Dendritic cell treated with granulocyte-macrophage colony-stimulating factor and Interleukin-4, amounts not matched to agents 40 ng/mL and 50 ng/mL, for 4 days (primary cell): ENCODE measurements around the gene KANSL2.
"Not testable (repeated sequence)": the region's sequence is repeated elsewhere in the genome, so short reads cannot be mapped to it uniquely, and the experiment has no call there.

ENCODE experiments used
- H3K27ac Mint-ChIP-seq: one replicate; pipeline ENCODE4 v1.8.0; 2022; ENCODE audit warnings: mild to moderate bottlenecking, mixed read lengths
- H3K27me3 Mint-ChIP-seq: one replicate; pipeline ENCODE4 v1.8.0; 2022; ENCODE audit warnings: mild to moderate bottlenecking, mixed read lengths
- H3K36me3 Mint-ChIP-seq: one replicate; pipeline ENCODE4 v1.8.0; 2022; ENCODE audit warnings: low read depth, mixed read lengths
- H3K4me1 Mint-ChIP-seq: one replicate; pipeline ENCODE4 v1.8.0; 2022; ENCODE audit warnings: low read depth, mixed read lengths
- H3K4me3 Mint-ChIP-seq: one replicate; pipeline ENCODE4 v1.8.0; 2022; ENCODE audit warnings: mild to moderate bottlenecking, moderate library complexity, mixed read lengths
- H3K9me3 Mint-ChIP-seq: one replicate; pipeline ENCODE4 v1.8.0; 2022; ENCODE audit warnings: mixed read lengths
- intact Hi-C: fragments of 100-400 bp; cut with micrococcal nuclease; formaldehyde crosslinking; loops from one replicate; pipeline ENCODE4 v1.15.0; 2022

KANSL2 gene

GRCh38 chr12:48681710-48682532 is at the start of gene KANSL2:
Gene KANSL2, minus strand, starts transcription at chr12:48682238. Its CDS starts 606 bp downstream, at chr12:48681632.
- H3K9me3 Mint-ChIP-seq, result no peaks in the 10 kb centered on the region
- intact Hi-C loops, result loop anchor here (1.0 kb wide), 1 partner anchor 34 kb away; the partner anchor contains the start of gene CCNT1
- H3K27me3 Mint-ChIP-seq, result no peaks in the 10 kb centered on the region
- peak within 1 kb of the TSS; percentile 98 for H3K27ac Mint-ChIP-seq
- peak within 1 kb of the TSS; percentile 92 for H3K4me3 Mint-ChIP-seq
- peaks cover 38% of the 10 kb centered on the region for H3K36me3 Mint-ChIP-seq
- H3K4me1 Mint-ChIP-seq, result peaks cover 33% of the 10 kb centered on the region

- H3K9me3 Mint-ChIP-seq, result no peaks in the 10 kb centered on the region
- H3K36me3 Mint-ChIP-seq, result no peaks in the 10 kb centered on the region
- no peak overlapping the region for H3K4me3 Mint-ChIP-seq
- H3K27ac Mint-ChIP-seq, result no peak overlapping the region
- intact Hi-C loops, result no loop called here
- peaks cover 9% of the 10 kb centered on the region for H3K27me3 Mint-ChIP-seq
- H3K4me1 Mint-ChIP-seq, result no peaks in the 10 kb centered on the region
These were observed 46.8 kb upstream of the KANSL2 start for GRCh38 chr12:48728807-48729206.

GRCh38 chr12:48720737-48721136 is 38.7 kb upstream of the KANSL2 start:
- not testable (repeated sequence) for H3K27me3 Mint-ChIP-seq

GRCh38 chr12:48720171-48720570 is 38.1 kb upstream of the KANSL2 start:
- H3K36me3 Mint-ChIP-seq, result peaks cover 21% of the 10 kb centered on the region
- intact Hi-C loops, H3K27me3 Mint-ChIP-seq, H3K4me3 Mint-ChIP-seq, H3K27ac Mint-ChIP-seq: not testable (repeated sequence)
- peaks cover 11% of the 10 kb centered on the region for H3K4me1 Mint-ChIP-seq
- peaks cover 25% of the 10 kb centered on the region for H3K9me3 Mint-ChIP-seq

More at GRCh38 chr12:48720737-48721136, 38.7 kb upstream of the KANSL2 start:
- H3K9me3 Mint-ChIP-seq, result peaks cover 25% of the 10 kb centered on the region
- peaks cover 20% of the 10 kb centered on the region for H3K36me3 Mint-ChIP-seq
- H3K27ac Mint-ChIP-seq, intact Hi-C loops, H3K4me1 Mint-ChIP-seq, H3K4me3 Mint-ChIP-seq: not testable (repeated sequence)

- peaks cover 25% of the 10 kb centered on the region for H3K9me3 Mint-ChIP-seq
- H3K27ac Mint-ChIP-seq, H3K27me3 Mint-ChIP-seq, H3K4me3 Mint-ChIP-seq: not testable (repeated sequence)
- intact Hi-C loops, result loop anchor here (10.0 kb wide), 1 partner anchor 614 kb away; the partner anchor contains the start of gene SENP1
- peaks cover 33% of the 10 kb centered on the region for H3K36me3 Mint-ChIP-seq
- H3K4me1 Mint-ChIP-seq, result peaks cover 22% of the 10 kb centered on the region
These were observed 37.0 kb upstream of the KANSL2 start for GRCh38 chr12:48719002-48719401.

GRCh38 chr12:48717252-48717695 is 35.2 kb upstream of the KANSL2 start:
- Mint-ChIP-seq H3K27me3 (peaks cover 3% of the 10 kb centered on the region), H3K4me3 (peak overlapping the region; percentile 93), H3K4me1 (peaks cover 32% of the 10 kb centered on the region), H3K27ac (peak overlapping the region; percentile 98), H3K9me3 (peaks cover 25% of the 10 kb centered on the region), H3K36me3 (peaks cover 50% of the 10 kb centered on the region)
- intact Hi-C loops, result loop anchor here (10.0 kb wide), 1 partner anchor 612 kb away; the partner anchor contains the start of gene SENP1

- peaks cover 56% of the 10 kb centered on the region for H3K36me3 Mint-ChIP-seq
- H3K4me1 Mint-ChIP-seq, result peaks cover 32% of the 10 kb centered on the region
- intact Hi-C loops, result loop anchor here (1.0 to 10.0 kb wide), 2 partner anchors 34 to 612 kb away; partner anchors contain the start of genes KANSL2 and SENP1
These were observed 34.6 kb upstream of the KANSL2 start, which contains the start of gene CCNT1 for GRCh38 chr12:48716493-48717251. Gene CCNT1, minus strand, starts transcription at chr12:48716707. Its CDS starts 32 bp downstream, at chr12:48716675.

GRCh38 chr12:48716168-48716492 is 34.1 kb upstream of the KANSL2 start:
- intact Hi-C loops, result loop anchor here (1.0 to 10.0 kb wide), 2 partner anchors 34 to 611 kb away; partner anchors contain the start of genes KANSL2 and SENP1

More at GRCh38 chr12:48716493-48717251, 34.6 kb upstream of the KANSL2 start, which contains the start of gene CCNT1:
- Mint-ChIP-seq H3K27me3 (peaks cover 3% of the 10 kb centered on the region), H3K27ac (peak within 1 kb of the TSS; percentile 98), H3K4me3 (peak within 1 kb of the TSS; percentile 93), H3K9me3 (peaks cover 25% of the 10 kb centered on the region)

GRCh38 chr12:48712209-48712608 is 30.2 kb upstream of the KANSL2 start:
- Mint-ChIP-seq H3K9me3 (no peaks in the 10 kb centered on the region), H3K27me3 (no peaks in the 10 kb centered on the region), H3K4me3 (no peak overlapping the region), H3K27ac (no peak overlapping the region), H3K4me1 (peaks cover 37% of the 10 kb centered on the region), H3K36me3 (peaks cover 89% of the 10 kb centered on the region)
- intact Hi-C loops, result loop anchor here (10.0 kb wide), 1 partner anchor 607 kb away; the partner anchor contains the start of gene SENP1

More at GRCh38 chr12:48716168-48716492, 34.1 kb upstream of the KANSL2 start:
- peaks cover 3% of the 10 kb centered on the region for H3K27me3 Mint-ChIP-seq
- H3K4me1 Mint-ChIP-seq, result peaks cover 32% of the 10 kb centered on the region
- peak overlapping the region; percentile 98 for H3K27ac Mint-ChIP-seq
- H3K9me3 Mint-ChIP-seq, result peaks cover 23% of the 10 kb centered on the region
- peaks cover 61% of the 10 kb centered on the region for H3K36me3 Mint-ChIP-seq
- peak overlapping the region; percentile 93 for H3K4me3 Mint-ChIP-seq

- H3K27ac Mint-ChIP-seq, intact Hi-C loops, H3K4me1 Mint-ChIP-seq, H3K27me3 Mint-ChIP-seq, H3K9me3 Mint-ChIP-seq, H3K4me3 Mint-ChIP-seq: not testable (repeated sequence)
- H3K36me3 Mint-ChIP-seq, result peaks cover 91% of the 10 kb centered on the region
These were observed 16.8 kb upstream of the KANSL2 start for GRCh38 chr12:48698822-48699221.

- H3K27ac Mint-ChIP-seq, result no peak overlapping the region
- H3K4me3 Mint-ChIP-seq, result no peak overlapping the region
These were observed 14.6 kb upstream of the KANSL2 start for GRCh38 chr12:48696626-48697025.

GRCh38 chr12:48695859-48696258 is 13.8 kb upstream of the KANSL2 start:
- intact Hi-C loops, result no loop called here
- Mint-ChIP-seq H3K36me3 (peaks cover 99% of the 10 kb centered on the region), H3K4me1 (peaks cover 12% of the 10 kb centered on the region), H3K27ac (no peak overlapping the region), H3K9me3 (no peaks in the 10 kb centered on the region), H3K4me3 (no peak overlapping the region), H3K27me3 (no peaks in the 10 kb centered on the region)

More at GRCh38 chr12:48696626-48697025, 14.6 kb upstream of the KANSL2 start:
- intact Hi-C loops, result no loop called here
- no peaks in the 10 kb centered on the region for H3K9me3 Mint-ChIP-seq
- H3K27me3 Mint-ChIP-seq, result no peaks in the 10 kb centered on the region
- peaks cover 6% of the 10 kb centered on the region for H3K4me1 Mint-ChIP-seq
- peaks cover 95% of the 10 kb centered on the region for H3K36me3 Mint-ChIP-seq

GRCh38 chr12:48694038-48694437 is 12.0 kb upstream of the KANSL2 start:
- Mint-ChIP-seq H3K4me1 (peaks cover 13% of the 10 kb centered on the region), H3K4me3 (no peak overlapping the region), H3K9me3 (no peaks in the 10 kb centered on the region), H3K27ac (no peak overlapping the region), H3K36me3 (peaks cover 95% of the 10 kb centered on the region), H3K27me3 (no peaks in the 10 kb centered on the region)
- intact Hi-C loops, result no loop called here
